Right forelimb (tissue), 1 donor: ENCODE measurements around the gene RHBDD1.

Experiments
- DNase-seq: peaks from one replicate; pipeline ENCODE4 v3.0.0-alpha.2; 2018

RHBDD1 gene

GRCh38 chr2:226847090-226847489 lies 11.2 kb downstream of the RHBDD1 start:
- DNase-seq, result no peak

GRCh38 chr2:226847511-226847910 lies 11.7 kb downstream of the RHBDD1 start:
- no peak for DNase-seq

- no peak for DNase-seq
Measured at GRCh38 chr2:226849349-226849748, 13.5 kb downstream of the RHBDD1 start.

GRCh38 chr2:226850024-226850423 lies 14.2 kb downstream of the RHBDD1 start:
- no peak for DNase-seq

GRCh38 chr2:226855787-226856186 lies 19.9 kb downstream of the RHBDD1 start:
- DNase-seq, result no peak

- DNase-seq, result no peak
Measured at GRCh38 chr2:226860087-226860486, 24.2 kb downstream of the RHBDD1 start.

- no peak for DNase-seq
Measured at GRCh38 chr2:226862623-226863022, 26.8 kb downstream of the RHBDD1 start.

GRCh38 chr2:226865273-226865672 lies 29.4 kb downstream of the RHBDD1 start:
- DNase-seq, result no peak

GRCh38 chr2:226865710-226866109 lies 29.9 kb downstream of the RHBDD1 start:
- DNase-seq, result no peak

GRCh38 chr2:226868331-226869162 lies 32.7 kb downstream of the RHBDD1 start:
- DNase-seq, result no peak

- no peak for DNase-seq
Measured at GRCh38 chr2:226869371-226869770, 33.5 kb downstream of the RHBDD1 start.

- DNase-seq, result no peak
Measured at GRCh38 chr2:226873051-226873620, 37.3 kb downstream of the RHBDD1 start.

- no peak for DNase-seq
Measured at GRCh38 chr2:226873826-226874225, 38.0 kb downstream of the RHBDD1 start.

GRCh38 chr2:226874749-226875148 lies 38.9 kb downstream of the RHBDD1 start:
- no peak for DNase-seq

GRCh38 chr2:226875438-226876225 lies 39.8 kb downstream of the RHBDD1 start:
- DNase-seq, result no peak

GRCh38 chr2:226877491-226877890 lies 41.6 kb downstream of the RHBDD1 start:
- no peak for DNase-seq

- no peak for DNase-seq
Measured at GRCh38 chr2:226881287-226881686, 45.4 kb downstream of the RHBDD1 start.

- no peak for DNase-seq
Measured at GRCh38 chr2:226882606-226883005, 46.8 kb downstream of the RHBDD1 start.

GRCh38 chr2:226883296-226883795 lies 47.5 kb downstream of the RHBDD1 start:
- no peak for DNase-seq

GRCh38 chr2:226884166-226884565 lies 48.3 kb downstream of the RHBDD1 start:
- no peak for DNase-seq

GRCh38 chr2:226885769-226886435 lies 50.0 kb downstream of the RHBDD1 start:
- DNase-seq, result no peak

- no peak for DNase-seq
Measured at GRCh38 chr2:226887940-226888339, 52.1 kb downstream of the RHBDD1 start.

- no peak for DNase-seq
Measured at GRCh38 chr2:226888378-226888965, 52.6 kb downstream of the RHBDD1 start.
